ENCODE results near the gene RNF10. TPM values are rescaled to one million over a fixed set of nuclear protein-coding genes. Genes with fewer than 3 reads are reported as not detected.
"Not testable (repeated sequence)": the region's sequence is repeated elsewhere in the genome, so short reads cannot be mapped to it uniquely, and the experiment has no call there.

The RNF10 gene
- total RNA-seq, 2 donors from 2014 or later: 182 to 212 TPM

GRCh38 chr12:120500581-120500980 is 33.6 kb upstream of the RNF10 start:
- Mint-ChIP-seq H3K36me3 (ENCODE audit: low read depth) (peaks cover 52% of the 10 kb centered on the region), H3K4me3 (no peak overlapping the region), H3K27ac (peak overlapping the region; percentile 64), H3K9me3 (no peaks in the 10 kb centered on the region), H3K27me3 (no peaks in the 10 kb centered on the region), H3K4me1 (peaks cover 17% of the 10 kb centered on the region)
- no peak for ATAC-seq (replicated peaks)

GRCh38 chr12:120504587-120504986 is 29.6 kb upstream of the RNF10 start:
- H3K36me3 Mint-ChIP-seq (ENCODE audit: low read depth): peaks cover 42% of the 10 kb centered on the region
- peaks cover 4% of the 10 kb centered on the region for H3K4me1 Mint-ChIP-seq
- H3K27me3 Mint-ChIP-seq: no peaks in the 10 kb centered on the region
- no peak for ATAC-seq (replicated peaks)
- no peaks in the 10 kb centered on the region for H3K9me3 Mint-ChIP-seq
- no peak overlapping the region for H3K27ac Mint-ChIP-seq
- H3K4me3 Mint-ChIP-seq: no peak overlapping the region

- peaks cover 38% of the 10 kb centered on the region for H3K36me3 Mint-ChIP-seq (ENCODE audit: low read depth)
- no peaks in the 10 kb centered on the region for H3K4me1 Mint-ChIP-seq
- no peak overlapping the region for H3K27ac Mint-ChIP-seq
- no peak for ATAC-seq (replicated peaks)
- H3K27me3 Mint-ChIP-seq: no peaks in the 10 kb centered on the region
- H3K9me3 Mint-ChIP-seq: no peaks in the 10 kb centered on the region
- no peak overlapping the region for H3K4me3 Mint-ChIP-seq
Measured at GRCh38 chr12:120508537-120508936, 25.6 kb upstream of the RNF10 start.

- H3K4me1 Mint-ChIP-seq: no peaks in the 10 kb centered on the region
- ATAC-seq (replicated peaks): no peak
- H3K4me3 Mint-ChIP-seq: no peak overlapping the region
- H3K9me3 Mint-ChIP-seq: no peaks in the 10 kb centered on the region
- no peaks in the 10 kb centered on the region for H3K27me3 Mint-ChIP-seq
- peaks cover 43% of the 10 kb centered on the region for H3K36me3 Mint-ChIP-seq (ENCODE audit: low read depth)
- H3K27ac Mint-ChIP-seq: no peak overlapping the region
Measured at GRCh38 chr12:120514002-120514401, 20.2 kb upstream of the RNF10 start.

- Mint-ChIP-seq H3K27ac (no peak overlapping the region), H3K36me3 (ENCODE audit: low read depth) (peaks cover 32% of the 10 kb centered on the region), H3K9me3 (no peaks in the 10 kb centered on the region), H3K27me3 (no peaks in the 10 kb centered on the region), H3K4me1 (no peaks in the 10 kb centered on the region), H3K4me3 (no peak overlapping the region)
- no peak for ATAC-seq (replicated peaks)
Measured at GRCh38 chr12:120515496-120515895, 18.7 kb upstream of the RNF10 start.

- ATAC-seq (replicated peaks); H3K9me3 Mint-ChIP-seq; H3K27ac Mint-ChIP-seq; H3K27me3 Mint-ChIP-seq; H3K4me3 Mint-ChIP-seq; H3K4me1 Mint-ChIP-seq: not testable (repeated sequence)
- H3K36me3 Mint-ChIP-seq (ENCODE audit: low read depth): peaks cover 18% of the 10 kb centered on the region
Measured at GRCh38 chr12:120519324-120519723, 14.8 kb upstream of the RNF10 start.

- Mint-ChIP-seq H3K27ac (no peak overlapping the region), H3K36me3 (ENCODE audit: low read depth) (no peaks in the 10 kb centered on the region), H3K4me1 (peaks cover 5% of the 10 kb centered on the region), H3K27me3 (no peaks in the 10 kb centered on the region), H3K9me3 (no peaks in the 10 kb centered on the region), H3K4me3 (no peak overlapping the region)
- ATAC-seq (replicated peaks): no peak
Measured at GRCh38 chr12:120522568-120522967, 11.6 kb upstream of the RNF10 start.

- Mint-ChIP-seq H3K4me1 (peaks cover 9% of the 10 kb centered on the region), H3K36me3 (ENCODE audit: low read depth) (peaks cover 7% of the 10 kb centered on the region), H3K9me3 (no peaks in the 10 kb centered on the region)
Measured at GRCh38 chr12:120528861-120529525, 5.2 kb upstream of the RNF10 start, which contains the start of gene COQ5. COQ5 (minus strand) TSS chr12:120529158; CDS start chr12:120529141, 17 bp downstream.

GRCh38 chr12:120529641-120530417 is 4.3 kb upstream of the RNF10 start:
- Mint-ChIP-seq H3K36me3 (ENCODE audit: low read depth) (peaks cover 15% of the 10 kb centered on the region), H3K4me3 (peak overlapping the region; percentile 100), H3K4me1 (peaks cover 9% of the 10 kb centered on the region), H3K9me3 (no peaks in the 10 kb centered on the region), H3K27ac (peak overlapping the region; percentile 100), H3K27me3 (no peaks in the 10 kb centered on the region)
- ATAC-seq (replicated peaks): no peak

More at GRCh38 chr12:120528861-120529525, 5.2 kb upstream of the RNF10 start, which contains the start of gene COQ5:
- Mint-ChIP-seq H3K4me3 (peak within 1 kb of the TSS; percentile 100), H3K27ac (peak within 1 kb of the TSS; percentile 100), H3K27me3 (no peaks in the 10 kb centered on the region)
- ATAC-seq (replicated peaks): peak; percentile 98

GRCh38 chr12:120530418-120530761 is 3.8 kb upstream of the RNF10 start:
- not testable (repeated sequence) for H3K27me3 Mint-ChIP-seq; H3K4me1 Mint-ChIP-seq; ATAC-seq (replicated peaks); H3K9me3 Mint-ChIP-seq
- H3K36me3 Mint-ChIP-seq (ENCODE audit: low read depth): peaks cover 21% of the 10 kb centered on the region
- H3K27ac Mint-ChIP-seq: peak overlapping the region; percentile 100
- peak overlapping the region; percentile 100 for H3K4me3 Mint-ChIP-seq

- no peak for ATAC-seq (replicated peaks)
- no peaks in the 10 kb centered on the region for H3K9me3 Mint-ChIP-seq
- H3K4me1 Mint-ChIP-seq: peaks cover 6% of the 10 kb centered on the region
- H3K36me3 Mint-ChIP-seq (ENCODE audit: low read depth): peaks cover 45% of the 10 kb centered on the region
- H3K27ac Mint-ChIP-seq: no peak overlapping the region
- no peak overlapping the region for H3K4me3 Mint-ChIP-seq
- H3K27me3 Mint-ChIP-seq: no peaks in the 10 kb centered on the region
Measured at GRCh38 chr12:120532701-120533238, 1.4 kb upstream of the RNF10 start.

GRCh38 chr12:120534703-120535655 is 823 bp downstream of the RNF10 start:
- Mint-ChIP-seq H3K9me3 (no peaks in the 10 kb centered on the region), H3K27me3 (no peaks in the 10 kb centered on the region), H3K4me1 (peaks cover 18% of the 10 kb centered on the region), H3K4me3 (peak overlapping the region; percentile 91), H3K36me3 (ENCODE audit: low read depth) (peaks cover 61% of the 10 kb centered on the region), H3K27ac (peak overlapping the region; percentile 98)
- ATAC-seq (replicated peaks): peak; percentile 75

- Mint-ChIP-seq H3K27me3 (no peaks in the 10 kb centered on the region), H3K27ac (peak overlapping the region; percentile 98), H3K4me1 (peaks cover 22% of the 10 kb centered on the region), H3K4me3 (peak overlapping the region; percentile 91), H3K9me3 (no peaks in the 10 kb centered on the region), H3K36me3 (ENCODE audit: low read depth) (peaks cover 74% of the 10 kb centered on the region)
- ATAC-seq (replicated peaks): no peak
Measured at GRCh38 chr12:120536064-120536791, 2.1 kb downstream of the RNF10 start.

Data from activated T-helper 17 cell treated with anti-CD3 and anti-CD28 coated beads, Interleukin-2, amount 50 U/mL, for 72 hours (primary cell).